Activated naive CD4-positive, alpha-beta T cell treated with anti-CD3 and anti-CD28 coated beads for 36 hours (primary cell): ENCODE results near the gene OR11G2. TPM values are rescaled to one million over a fixed set of nuclear protein-coding genes. Genes with fewer than 3 reads are reported as not detected.
"Not testable (repeated sequence)": the region's sequence is repeated elsewhere in the genome, so short reads cannot be mapped to it uniquely, and the experiment has no call there.

Experiments
- CTCF ChIA-PET: fragments of 350-600 bp; sonication (Branson Sonifier 250); formaldehyde crosslinking; loops from one replicate; lab custom pipeline; 2021; ENCODE audit warnings: antibody characterized with exemption; lab: Charles Lee
- DNase-seq: peaks from one replicate; pipeline ENCODE4 v3.0.0-alpha.2; 2020
- H3K27ac Mint-ChIP-seq: one replicate; pipeline ENCODE4 v1.8.0; 2021; ENCODE audit warnings: mild to moderate bottlenecking, mixed read lengths
- H3K27me3 Mint-ChIP-seq: one replicate; pipeline ENCODE4 v1.8.0; 2021; ENCODE audit warnings: low read depth, mixed read lengths
- H3K36me3 Mint-ChIP-seq: one replicate; pipeline ENCODE4 v1.8.0; 2021; ENCODE audit warnings: low read depth, mixed read lengths
- H3K4me1 Mint-ChIP-seq: one replicate; pipeline ENCODE4 v1.8.0; 2021; ENCODE audit warnings: low read depth, mixed read lengths
- H3K4me3 Mint-ChIP-seq: one replicate; pipeline ENCODE4 v1.8.0; 2021; ENCODE audit warnings: mild to moderate bottlenecking, moderate library complexity, mixed read lengths
- H3K9me3 Mint-ChIP-seq: one replicate; pipeline ENCODE4 v1.8.0; 2021; ENCODE audit warnings: mixed read lengths
- intact Hi-C: fragments of 100-400 bp; cut with micrococcal nuclease; formaldehyde crosslinking; loops from one replicate; pipeline ENCODE4 v1.15.1; 2023
- total RNA-seq, 2 experiments: library from RNA; stranded (reverse); gene quantifications; one replicate each; pipeline ENCODE4 v1.2.3, GENCODE V29; 2021

Gene OR11G2
- total RNA-seq, 2 experiments from 2014 or later, result not detected

- CTCF ChIA-PET, result interaction anchor here (1.4 kb wide), 1 partner anchor 115 kb away, joined by 3 read pairs; the partner anchor contains the start of gene TTC5
- intact Hi-C loops, result no loop called here
Observed at GRCh38 chr14:20191396-20191795, 700 bp downstream of the OR11G2 start.

DNA sequence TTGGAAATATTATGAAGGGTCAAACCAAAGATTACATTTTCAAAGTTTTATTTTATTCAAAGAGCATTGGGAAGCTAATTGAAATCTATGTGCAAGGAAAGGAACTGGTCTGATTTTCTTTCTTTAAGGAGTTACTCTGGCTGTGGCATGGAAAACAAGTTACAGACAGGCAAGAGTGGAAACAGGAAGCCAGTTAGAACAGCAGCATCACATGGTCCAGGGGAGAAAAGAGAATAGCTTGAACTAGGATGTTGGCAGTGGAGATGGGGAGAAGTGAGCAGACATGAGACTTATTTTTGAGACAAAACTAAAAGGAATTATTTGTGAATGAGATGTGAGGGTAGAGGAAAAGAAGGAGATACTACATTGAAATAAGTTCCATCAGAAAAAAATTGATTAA, 3.4 kb downstream of the OR11G2 start:
- H3K27me3 Mint-ChIP-seq, result peaks cover 2% of the 10 kb centered on the region
- H3K9me3 Mint-ChIP-seq, result no peaks in the 10 kb centered on the region
- no peak overlapping the region for H3K27ac Mint-ChIP-seq
- no peaks in the 10 kb centered on the region for H3K36me3 Mint-ChIP-seq
- CTCF ChIA-PET, result no interaction called here
- intact Hi-C loops, result no loop called here
- no peak overlapping the region for H3K4me3 Mint-ChIP-seq
- DNase-seq, result no peak
- no peaks in the 10 kb centered on the region for H3K4me1 Mint-ChIP-seq

More at GRCh38 chr14:20191396-20191795, 700 bp downstream of the OR11G2 start:
- Mint-ChIP-seq H3K4me3 (no peak overlapping the region), H3K4me1 (no peaks in the 10 kb centered on the region), H3K9me3 (no peaks in the 10 kb centered on the region), H3K27me3 (peaks cover 5% of the 10 kb centered on the region), H3K27ac (no peak overlapping the region), H3K36me3 (no peaks in the 10 kb centered on the region)
- DNase-seq, result no peak

- H3K27ac Mint-ChIP-seq, CTCF ChIA-PET, DNase-seq, H3K4me1 Mint-ChIP-seq, H3K4me3 Mint-ChIP-seq, intact Hi-C loops, H3K27me3 Mint-ChIP-seq, H3K36me3 Mint-ChIP-seq, H3K9me3 Mint-ChIP-seq: not testable (repeated sequence)
Observed at GRCh38 chr14:20195170-20195569, 4.5 kb downstream of the OR11G2 start.

- H3K9me3 Mint-ChIP-seq, result no peaks in the 10 kb centered on the region
- intact Hi-C loops, result no loop called here
- peaks cover 2% of the 10 kb centered on the region for H3K27me3 Mint-ChIP-seq
- no peak for DNase-seq
- H3K4me3 Mint-ChIP-seq, result no peak overlapping the region
- H3K27ac Mint-ChIP-seq, result no peak overlapping the region
- CTCF ChIA-PET, result no interaction called here
- H3K36me3 Mint-ChIP-seq, result no peaks in the 10 kb centered on the region
- no peaks in the 10 kb centered on the region for H3K4me1 Mint-ChIP-seq
Observed at GRCh38 chr14:20195911-20196310, 5.2 kb downstream of the OR11G2 start.

- H3K4me3 Mint-ChIP-seq, result no peak overlapping the region
- DNase-seq, result no peak
- CTCF ChIA-PET, result no interaction called here
- peaks cover 2% of the 10 kb centered on the region for H3K27me3 Mint-ChIP-seq
- no peaks in the 10 kb centered on the region for H3K9me3 Mint-ChIP-seq
- H3K27ac Mint-ChIP-seq, result no peak overlapping the region
- no peaks in the 10 kb centered on the region for H3K4me1 Mint-ChIP-seq
- H3K36me3 Mint-ChIP-seq, result no peaks in the 10 kb centered on the region
- intact Hi-C loops, result no loop called here
Observed at GRCh38 chr14:20197459-20197858, 6.8 kb downstream of the OR11G2 start.

DNA sequence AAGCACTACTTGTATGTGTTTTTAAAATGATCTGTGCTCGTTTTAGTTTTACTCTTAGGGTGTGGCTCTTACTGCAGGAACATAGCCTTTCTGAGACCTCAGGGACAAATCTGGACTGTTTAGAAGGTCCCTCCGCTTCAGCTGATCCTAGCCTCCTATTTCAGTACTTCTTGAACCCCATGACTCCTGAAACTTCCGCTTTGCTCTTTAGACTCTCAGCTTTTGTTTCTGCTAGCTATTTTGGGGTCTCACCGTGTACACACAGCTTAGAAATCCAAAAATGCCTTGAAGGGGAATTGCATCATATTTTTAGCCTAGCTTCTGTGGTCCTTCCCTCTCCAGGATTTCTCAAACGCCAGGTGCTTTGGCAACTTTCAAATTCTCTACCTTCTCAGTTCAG, 8.3 kb downstream of the OR11G2 start:
- DNase-seq, result no peak
- H3K9me3 Mint-ChIP-seq, result no peaks in the 10 kb centered on the region
- H3K36me3 Mint-ChIP-seq, result no peaks in the 10 kb centered on the region
- no peak overlapping the region for H3K27ac Mint-ChIP-seq
- H3K27me3 Mint-ChIP-seq, result peaks cover 2% of the 10 kb centered on the region
- intact Hi-C loops, result no loop called here
- no peaks in the 10 kb centered on the region for H3K4me1 Mint-ChIP-seq
- H3K4me3 Mint-ChIP-seq, result no peak overlapping the region
- CTCF ChIA-PET, result no interaction called here

- Mint-ChIP-seq H3K4me1 (no peaks in the 10 kb centered on the region), H3K36me3 (no peaks in the 10 kb centered on the region), H3K4me3 (no peak overlapping the region), H3K27me3 (no peaks in the 10 kb centered on the region), H3K27ac (no peak overlapping the region), H3K9me3 (no peaks in the 10 kb centered on the region)
- CTCF ChIA-PET, result interaction anchor here (1.4 kb wide), 1 partner anchor 11 kb away, joined by 3 read pairs; no protein-coding TSS in a partner anchor
- intact Hi-C loops, result no loop called here
- no peak for DNase-seq
Observed at GRCh38 chr14:20204721-20205120, 14.0 kb downstream of the OR11G2 start.

GRCh38 chr14:20209595-20209994, 18.9 kb downstream of the OR11G2 start:
- Mint-ChIP-seq H3K9me3 (no peaks in the 10 kb centered on the region), H3K27me3 (no peaks in the 10 kb centered on the region), H3K36me3 (no peaks in the 10 kb centered on the region), H3K27ac (no peak overlapping the region), H3K4me3 (no peak overlapping the region), H3K4me1 (no peaks in the 10 kb centered on the region)
- no peak for DNase-seq
- CTCF ChIA-PET, result no interaction called here
- intact Hi-C loops, result no loop called here

GRCh38 chr14:20212406-20212805, 21.7 kb downstream of the OR11G2 start:
- H3K27me3 Mint-ChIP-seq, H3K9me3 Mint-ChIP-seq, CTCF ChIA-PET, DNase-seq, H3K4me1 Mint-ChIP-seq, H3K36me3 Mint-ChIP-seq, H3K4me3 Mint-ChIP-seq, H3K27ac Mint-ChIP-seq, intact Hi-C loops: not testable (repeated sequence)

- Mint-ChIP-seq H3K36me3 (no peaks in the 10 kb centered on the region), H3K27me3 (peaks cover 2% of the 10 kb centered on the region), H3K4me1 (no peaks in the 10 kb centered on the region), H3K27ac (no peak overlapping the region), H3K9me3 (no peaks in the 10 kb centered on the region), H3K4me3 (no peak overlapping the region)
- CTCF ChIA-PET, result interaction anchor here (0.7 kb wide), 1 partner anchor 77 kb away, joined by 3 read pairs; no protein-coding TSS in a partner anchor
- intact Hi-C loops, result no loop called here
- no peak for DNase-seq
Observed at GRCh38 chr14:20215196-20215595, 24.5 kb downstream of the OR11G2 start.

DNA sequence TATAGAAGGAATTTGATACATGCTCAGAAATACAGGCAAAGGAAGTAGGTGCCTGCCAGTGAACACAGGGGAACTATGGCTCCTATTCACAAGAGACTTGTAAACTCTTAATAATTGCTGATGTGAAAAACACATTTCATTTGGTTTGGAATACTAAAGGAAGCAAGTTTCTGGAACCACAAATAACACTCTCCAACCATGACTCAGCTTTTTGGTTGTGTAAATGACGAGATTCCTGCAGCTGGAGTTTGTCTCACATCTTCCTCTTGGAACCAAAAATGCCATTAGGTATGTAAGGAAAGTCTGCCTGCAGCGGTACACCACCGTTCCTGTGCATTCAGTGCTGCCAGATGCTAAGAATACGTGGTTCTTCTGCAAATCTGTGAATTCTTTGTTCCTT, 28.3 kb downstream of the OR11G2 start:
- no peak overlapping the region for H3K4me3 Mint-ChIP-seq

DNA sequence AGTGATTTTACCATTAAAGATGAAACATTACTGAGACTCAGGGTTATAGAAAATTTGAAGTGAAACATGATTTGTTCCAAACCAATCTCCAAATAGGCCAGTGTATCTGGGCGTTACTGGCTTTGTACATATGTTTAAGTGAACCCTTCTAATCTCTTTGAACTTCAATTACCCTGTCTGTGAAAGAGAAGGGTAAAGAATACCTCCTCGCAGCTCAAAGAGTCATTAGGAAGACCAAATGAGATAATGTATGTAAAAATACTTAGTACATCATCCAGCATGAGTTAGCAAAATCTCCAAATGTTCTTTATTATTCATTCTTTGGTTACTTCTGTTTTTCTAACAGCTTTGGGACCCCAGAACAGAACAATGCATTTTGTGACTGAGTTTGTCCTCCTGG, 32.7 kb downstream of the OR11G2 start, which contains the start of gene OR11H6:
TSS of gene OR11H6 (plus strand) at position 301 of the 400 bp plus-strand sequence. CDS start at position 301, 0 bp downstream.
- H3K36me3 Mint-ChIP-seq, result no peaks in the 10 kb centered on the region

More for the DNA sequence above, 28.3 kb downstream of the OR11G2 start:
- CTCF ChIA-PET, result no interaction called here
- Mint-ChIP-seq H3K4me1 (no peaks in the 10 kb centered on the region), H3K27me3 (peaks cover 2% of the 10 kb centered on the region), H3K27ac (no peak overlapping the region), H3K36me3 (no peaks in the 10 kb centered on the region), H3K9me3 (no peaks in the 10 kb centered on the region)
- DNase-seq, result no peak
- intact Hi-C loops, result no loop called here

DNA sequence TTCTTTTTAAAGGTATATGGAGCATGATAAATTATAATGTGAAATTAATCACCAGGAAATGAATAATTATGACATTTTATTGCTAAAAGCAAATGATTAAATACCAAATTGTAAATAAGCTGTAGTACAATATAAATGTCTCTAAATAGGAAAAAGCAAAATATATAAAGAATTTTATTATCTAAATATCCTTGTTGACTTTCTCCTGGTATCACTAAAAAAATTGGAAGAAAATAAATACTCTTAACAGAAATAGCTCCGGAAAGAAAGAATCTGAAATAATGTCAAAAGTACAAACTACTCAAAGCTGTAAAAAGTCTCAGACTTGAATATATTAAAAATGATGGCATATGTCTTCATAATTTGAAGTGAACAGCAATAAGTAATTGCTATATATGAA, 38.0 kb downstream of the OR11G2 start, which contains the start of gene OR11H7:
TSS of gene OR11H7 (plus strand) at position 301 of the 400 bp plus-strand sequence.
- intact Hi-C loops, result no loop called here
- no peaks in the 10 kb centered on the region for H3K36me3 Mint-ChIP-seq
- peaks cover 3% of the 10 kb centered on the region for H3K27me3 Mint-ChIP-seq
- no peaks in the 10 kb centered on the region for H3K4me1 Mint-ChIP-seq
- no peak within 1 kb of the TSS for H3K27ac Mint-ChIP-seq
- CTCF ChIA-PET, result no interaction called here
- DNase-seq, result no peak
- no peak within 1 kb of the TSS for H3K4me3 Mint-ChIP-seq
- H3K9me3 Mint-ChIP-seq, result peaks cover 9% of the 10 kb centered on the region

More for the DNA sequence above, 32.7 kb downstream of the OR11G2 start, which contains the start of gene OR11H6:
- Mint-ChIP-seq H3K27me3 (peaks cover 3% of the 10 kb centered on the region), H3K4me1 (no peaks in the 10 kb centered on the region), H3K27ac (no peak within 1 kb of the TSS), H3K9me3 (no peaks in the 10 kb centered on the region), H3K4me3 (no peak within 1 kb of the TSS)
- CTCF ChIA-PET, result no interaction called here
- DNase-seq, result no peak
- intact Hi-C loops, result no loop called here
